GM18526 (cell line): ENCODE results near the gene AKAP10.
A peak's percentile ranks its signal among the peaks of the same experiment; 100 is the strongest.

Source experiments
- POLR2A ChIP-seq: IDR thresholded peaks from 3 replicates; pipeline ENCODE4 v1.6.1; 2011; ENCODE audit not compliant: insufficient read length; ENCODE audit errors: extremely low read depth

Gene AKAP10

GRCh38 chr17:19897090-19897837, 80.4 kb downstream of the AKAP10 start:
- TF ChIP-seq POLR2A: no peak

DNA sequence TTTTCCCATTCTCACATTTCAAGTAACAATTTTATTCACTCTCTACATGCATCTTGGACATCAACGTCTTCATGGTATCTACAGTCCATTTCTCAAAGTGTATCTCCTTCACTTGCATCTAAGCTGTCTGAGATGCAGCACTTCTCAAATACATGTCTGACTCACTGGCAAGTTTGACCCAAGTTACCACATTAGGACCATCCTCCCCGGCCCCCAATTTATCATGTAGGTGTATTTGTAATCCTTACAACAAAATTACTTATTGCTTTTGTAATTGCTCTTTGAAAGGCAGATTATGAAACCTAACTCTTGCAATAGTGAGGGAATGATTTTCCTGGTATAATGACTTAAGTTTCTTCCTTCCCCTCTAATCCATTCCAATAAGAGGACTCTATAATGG, 80.9 kb downstream of the AKAP10 start:
- no peak for TF ChIP-seq POLR2A

GRCh38 chr17:19886116-19886515, 91.5 kb downstream of the AKAP10 start:
- no peak for TF ChIP-seq POLR2A

GRCh38 chr17:19883537-19884215, 94.0 kb downstream of the AKAP10 start:
- no peak for TF ChIP-seq POLR2A

- no peak for TF ChIP-seq POLR2A
Measured at GRCh38 chr17:19880393-19880792, 97.2 kb downstream of the AKAP10 start.

DNA sequence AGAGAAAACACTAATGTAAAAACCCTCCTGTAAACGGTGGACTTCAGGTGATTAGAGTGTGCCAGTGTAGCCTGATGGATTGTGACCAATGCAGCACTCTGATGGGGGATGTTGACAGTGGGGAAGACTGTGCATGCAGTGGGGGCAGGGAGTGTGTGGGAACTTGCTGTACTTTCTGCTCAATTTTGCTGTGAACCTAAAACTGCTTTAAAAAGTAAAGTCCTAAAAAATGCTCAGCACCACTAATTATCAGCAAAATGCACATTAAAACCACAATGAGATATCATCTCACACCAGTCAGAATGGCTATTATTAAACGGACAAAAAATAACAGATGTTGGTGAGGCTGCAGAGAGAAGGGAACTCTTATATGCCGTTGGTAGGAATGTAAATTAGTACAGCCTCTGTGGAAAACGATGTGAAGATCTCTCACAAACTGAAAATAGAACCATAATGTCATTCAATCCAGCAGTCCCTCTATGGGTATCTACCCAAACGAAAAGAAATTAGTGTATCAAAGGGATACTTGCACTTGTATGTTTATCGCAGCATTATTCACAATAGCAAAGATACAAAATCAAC, 100.2 kb downstream of the AKAP10 start:
- TF ChIP-seq POLR2A: no peak

- no peak for TF ChIP-seq POLR2A
Measured at GRCh38 chr17:19876529-19877161, 101.0 kb downstream of the AKAP10 start.

- no peak for TF ChIP-seq POLR2A
Measured at GRCh38 chr17:19874256-19874655, 103.4 kb downstream of the AKAP10 start.

DNA sequence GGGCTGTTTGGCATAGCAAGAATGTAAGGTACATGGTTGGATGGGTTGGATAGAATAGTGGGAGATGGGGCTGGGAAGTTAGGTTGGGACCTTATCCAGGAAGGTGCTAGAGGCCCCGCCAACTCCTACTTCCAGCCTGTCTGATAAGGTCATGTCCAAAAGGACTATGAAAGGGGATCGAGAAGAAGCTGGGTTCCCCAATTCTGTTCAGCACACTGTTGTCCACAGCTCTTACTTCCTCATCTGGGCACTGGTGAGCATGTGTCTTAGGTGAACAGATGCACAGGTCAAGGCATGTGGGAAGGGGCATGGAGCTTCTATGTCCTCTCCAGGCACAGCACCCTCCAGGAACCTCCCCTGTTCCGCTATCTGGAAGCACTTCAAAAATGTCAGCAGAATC, 104.3 kb downstream of the AKAP10 start:
- TF ChIP-seq POLR2A: no peak

- TF ChIP-seq POLR2A: no peak
Measured at GRCh38 chr17:19868079-19868395, 109.6 kb downstream of the AKAP10 start.

GRCh38 chr17:19867329-19868078, 110.1 kb downstream of the AKAP10 start, which contains the start of gene ULK2:
TSS of gene ULK2 (minus strand) at chr17:19867936. CDS start at chr17:19867417, 519 bp downstream.
- peak; percentile 38 for TF ChIP-seq POLR2A

GRCh38 chr17:19867079-19867328, 110.6 kb downstream of the AKAP10 start:
- no peak for TF ChIP-seq POLR2A

DNA sequence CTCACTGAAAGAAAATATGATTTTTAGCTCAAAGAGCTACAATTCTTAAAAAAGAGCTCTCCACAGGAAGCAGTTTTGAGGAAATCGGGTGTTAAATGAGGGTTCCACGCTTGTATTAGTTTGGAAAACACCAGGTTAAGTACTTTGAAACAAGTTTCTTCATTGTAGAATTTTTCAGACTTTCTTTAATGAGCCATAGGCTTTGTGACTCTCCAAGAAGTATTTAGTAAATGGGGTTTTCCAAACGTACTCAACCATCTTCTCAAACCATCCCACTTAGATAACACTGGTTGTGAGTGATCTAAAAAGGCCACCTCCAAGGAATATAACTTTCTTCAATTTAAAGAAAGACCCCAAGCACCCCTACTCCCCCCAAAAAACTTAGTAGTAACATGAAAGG, 112.6 kb downstream of the AKAP10 start:
- no peak for TF ChIP-seq POLR2A

DNA sequence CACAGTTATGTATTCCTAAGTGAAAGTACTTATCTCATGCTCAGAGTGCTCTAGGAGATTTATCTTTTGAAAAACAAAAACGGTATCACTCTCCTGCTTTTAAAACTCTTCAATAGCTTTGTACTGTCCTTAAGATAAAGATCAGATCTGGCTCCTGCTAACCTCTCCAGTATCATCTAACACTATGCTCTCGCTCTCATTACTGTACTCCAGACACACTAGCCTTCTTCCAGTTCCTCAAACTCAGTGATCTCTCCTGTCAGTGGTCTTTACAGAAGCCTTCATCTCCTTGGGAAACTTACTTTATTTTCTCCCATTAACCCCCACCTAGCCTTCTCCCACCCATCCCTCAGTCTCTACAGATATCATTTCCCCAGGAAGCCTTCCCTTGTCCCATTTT, 120.0 kb downstream of the AKAP10 start:
- no peak for TF ChIP-seq POLR2A
